Measurements from ENCODE around the gene HMGCLL1. TPM values are rescaled to one million over a fixed set of nuclear protein-coding genes. Genes with fewer than 3 reads are reported as not detected.

The HMGCLL1 gene
- total RNA-seq, 4 donors from 2014 or later, result 0.31 to 2.3 (median 1.3) TPM

- H3K36me3 ChIP-seq, result no peaks in the 10 kb centered on the region
- H3K4me3 ChIP-seq, result no peak overlapping the region
- H3K9me3 ChIP-seq, result no peaks in the 10 kb centered on the region
- TF ChIP-seq POLR2AphosphoS5 (IDR thresholded peaks at IDR 0.05) (no peak), EP300 (IDR thresholded peaks at IDR 0.05) (no peak), CTCF (IDR thresholded peaks at IDR 0.05) (no peak), POLR2A (IDR thresholded peaks at IDR 0.05) (no peak)
- H3K27ac ChIP-seq, result no peak overlapping the region
- H3K27me3 ChIP-seq, result no peaks in the 10 kb centered on the region
- ATAC-seq, result no peak
- H3K4me1 ChIP-seq, result no peaks in the 10 kb centered on the region
Observed at GRCh38 chr6:55410674-55411073, 168.3 kb downstream of the HMGCLL1 start.

DNA sequence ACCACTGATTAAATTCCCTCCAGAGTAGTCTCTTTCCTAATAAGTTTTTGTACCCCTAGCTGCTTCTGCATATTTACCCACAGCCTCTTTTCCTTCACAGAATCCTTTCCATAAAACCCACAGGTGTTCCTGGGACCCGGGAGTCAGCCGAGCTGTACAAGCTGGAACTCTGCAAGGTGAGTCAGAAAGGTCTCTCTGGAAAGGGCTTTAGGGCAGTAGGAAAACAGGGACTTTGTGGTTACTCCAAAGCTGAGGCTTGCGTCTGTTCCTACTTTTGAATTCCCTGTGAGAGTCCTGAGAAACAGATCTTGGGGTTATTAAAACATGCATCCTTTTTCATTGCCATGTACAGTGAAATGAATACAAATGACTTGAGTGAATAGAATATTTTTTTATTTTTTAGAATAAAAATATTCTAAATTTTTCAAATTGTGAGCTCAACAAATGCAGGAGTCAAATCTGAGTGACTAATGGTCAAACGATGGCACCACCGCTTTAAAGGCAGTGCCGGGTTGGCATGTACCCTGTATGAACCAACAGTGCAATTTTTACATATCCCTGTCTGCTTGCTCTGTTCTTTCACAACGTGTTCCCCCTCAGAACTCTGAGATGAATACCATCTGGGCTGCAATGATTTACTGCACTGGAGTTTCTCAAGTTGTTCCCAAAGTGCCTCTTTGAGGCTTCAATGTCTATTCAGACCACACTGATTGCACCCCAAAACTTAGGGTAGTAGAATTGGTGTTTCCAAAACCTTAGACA, 173.3 kb downstream of the HMGCLL1 start:
- Histone ChIP-seq H3K4me1 (no peaks in the 10 kb centered on the region), H3K36me3 (no peaks in the 10 kb centered on the region), H3K27ac (no peak overlapping the region), H3K9me3 (no peaks in the 10 kb centered on the region), H3K4me3 (no peak overlapping the region), H3K27me3 (no peaks in the 10 kb centered on the region)
- WGBS, 2 donors (ENCODE audit: low coverage in 1 of 2), result 47 to 54% methylated on average over 5 of the region's 7 CpGs
- no peak for ATAC-seq
- TF ChIP-seq EP300 (IDR thresholded peaks at IDR 0.05) (no peak), POLR2A (IDR thresholded peaks at IDR 0.05) (no peak), CTCF (IDR thresholded peaks at IDR 0.05) (no peak), POLR2AphosphoS5 (IDR thresholded peaks at IDR 0.05) (no peak)

GRCh38 chr6:55399351-55399750, 179.6 kb downstream of the HMGCLL1 start:
- no peak overlapping the region for H3K4me3 ChIP-seq
- no peaks in the 10 kb centered on the region for H3K36me3 ChIP-seq
- H3K27ac ChIP-seq, result no peak overlapping the region
- WGBS, 2 donors (ENCODE audit: low coverage in 1 of 2), result 47 to 62% methylated on average over 1 of the region's 1 CpG
- H3K27me3 ChIP-seq, result no peaks in the 10 kb centered on the region
- TF ChIP-seq POLR2AphosphoS5 (IDR thresholded peaks at IDR 0.05) (no peak), EP300 (IDR thresholded peaks at IDR 0.05) (no peak), POLR2A (IDR thresholded peaks at IDR 0.05) (no peak), CTCF (IDR thresholded peaks at IDR 0.05) (no peak)
- no peaks in the 10 kb centered on the region for H3K9me3 ChIP-seq
- H3K4me1 ChIP-seq, result peaks cover 0 to 5% (median 0%) of the 10 kb centered on the region in 3 donors
- ATAC-seq, result no peak

- ATAC-seq, result no peak
- no peak for TF ChIP-seq POLR2A (IDR thresholded peaks at IDR 0.05)
- TF ChIP-seq CTCF (IDR thresholded peaks at IDR 0.05), result no peak
- no peak for TF ChIP-seq POLR2AphosphoS5 (IDR thresholded peaks at IDR 0.05)
- TF ChIP-seq EP300 (IDR thresholded peaks at IDR 0.05), result no peak
- no peaks in the 10 kb centered on the region for H3K36me3 ChIP-seq
- 65 to 83% methylated on average over 3 of the region's 3 CpGs for WGBS, 2 donors (ENCODE audit: low coverage in 1 of 2)
- peaks cover 0 to 5% (median 0%) of the 10 kb centered on the region in 3 donors for H3K4me1 ChIP-seq
- H3K27me3 ChIP-seq, result no peaks in the 10 kb centered on the region
- H3K9me3 ChIP-seq, result no peaks in the 10 kb centered on the region
- H3K27ac ChIP-seq, result no peak overlapping the region
- no peak overlapping the region for H3K4me3 ChIP-seq
Observed at GRCh38 chr6:55397986-55398385, 181.0 kb downstream of the HMGCLL1 start.

DNA sequence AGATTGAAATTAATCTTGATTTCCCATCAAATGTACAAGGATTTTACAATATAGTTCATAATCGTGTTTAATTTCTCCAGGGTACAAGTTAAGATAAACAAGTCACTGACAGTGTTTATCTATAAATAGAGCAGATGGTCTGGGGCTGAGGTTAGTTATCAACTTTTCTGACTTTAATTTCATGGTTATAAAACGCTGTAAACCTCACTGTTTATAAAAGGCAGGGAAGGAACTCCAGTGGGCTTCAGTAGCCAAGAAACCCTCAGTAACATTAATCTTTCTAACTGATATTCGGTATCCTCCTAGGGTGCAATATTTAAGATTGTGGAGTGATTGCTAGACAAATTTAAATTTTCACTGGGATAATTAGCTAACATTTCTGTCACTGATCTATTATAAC, 183.1 kb downstream of the HMGCLL1 start:
- ATAC-seq, result no peak
- Histone ChIP-seq H3K36me3 (no peaks in the 10 kb centered on the region), H3K4me1 (peaks cover 0 to 5% (median 0%) of the 10 kb centered on the region in 3 donors), H3K9me3 (no peaks in the 10 kb centered on the region), H3K27ac (no peak overlapping the region), H3K4me3 (no peak overlapping the region), H3K27me3 (no peaks in the 10 kb centered on the region)
- TF ChIP-seq POLR2A (IDR thresholded peaks at IDR 0.05), result no peak
- TF ChIP-seq EP300 (IDR thresholded peaks at IDR 0.05), result no peak
- no peak for TF ChIP-seq CTCF (IDR thresholded peaks at IDR 0.05)
- TF ChIP-seq POLR2AphosphoS5 (IDR thresholded peaks at IDR 0.05), result no peak
- WGBS, 2 donors (ENCODE audit: low coverage in 1 of 2), result 12 to 17% methylated on average over 3 of the region's 3 CpGs

Measured in gastroesophageal sphincter (tissue), 4 donors.